ENCODE measurements around the gene CREB5.

DNA sequence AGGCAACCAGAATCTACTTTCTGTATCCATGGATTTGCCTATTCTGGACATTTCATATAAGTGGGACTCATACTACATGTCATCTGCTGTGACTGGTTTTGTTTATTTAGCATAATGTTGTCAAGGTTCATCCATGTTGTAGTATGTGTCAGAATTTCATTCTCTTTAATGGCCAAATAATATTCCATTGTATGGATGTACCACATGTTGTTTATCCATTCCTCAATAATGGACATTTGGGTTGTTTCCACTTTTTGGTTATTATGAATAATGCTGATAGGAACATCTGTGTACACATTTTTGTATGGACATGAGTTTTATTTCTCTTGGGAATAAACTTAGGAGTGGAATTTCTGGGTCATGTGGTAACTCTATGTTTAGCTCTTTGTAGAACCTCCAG is 133.7 kb downstream of the CREB5 start:
- no peak for TF ChIP-seq POLR2A (IDR thresholded peaks at IDR 0.05)
- TF ChIP-seq, protein P1, sequence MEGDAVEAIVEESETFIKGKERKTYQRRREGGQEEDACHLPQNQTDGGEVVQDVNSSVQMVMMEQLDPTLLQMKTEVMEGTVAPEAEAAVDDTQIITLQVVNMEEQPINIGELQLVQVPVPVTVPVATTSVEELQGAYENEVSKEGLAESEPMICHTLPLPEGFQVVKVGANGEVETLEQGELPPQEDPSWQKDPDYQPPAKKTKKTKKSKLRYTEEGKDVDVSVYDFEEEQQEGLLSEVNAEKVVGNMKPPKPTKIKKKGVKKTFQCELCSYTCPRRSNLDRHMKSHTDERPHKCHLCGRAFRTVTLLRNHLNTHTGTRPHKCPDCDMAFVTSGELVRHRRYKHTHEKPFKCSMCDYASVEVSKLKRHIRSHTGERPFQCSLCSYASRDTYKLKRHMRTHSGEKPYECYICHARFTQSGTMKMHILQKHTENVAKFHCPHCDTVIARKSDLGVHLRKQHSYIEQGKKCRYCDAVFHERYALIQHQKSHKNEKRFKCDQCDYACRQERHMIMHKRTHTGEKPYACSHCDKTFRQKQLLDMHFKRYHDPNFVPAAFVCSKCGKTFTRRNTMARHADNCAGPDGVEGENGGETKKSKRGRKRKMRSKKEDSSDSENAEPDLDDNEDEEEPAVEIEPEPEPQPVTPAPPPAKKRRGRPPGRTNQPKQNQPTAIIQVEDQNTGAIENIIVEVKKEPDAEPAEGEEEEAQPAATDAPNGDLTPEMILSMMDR (IDR thresholded peaks at IDR 0.05): no peak
